PC-3 (cell line): Measurements from ENCODE around the gene TNS3. TPM values are rescaled to one million over a fixed set of nuclear protein-coding genes. Genes with fewer than 3 reads are reported as not detected.

Experiments
- ATAC-seq: fragments of 200-7000 bp; cut with Tn5 transposase; 2 replicates; pipeline ENCODE4 v1.9.1; 2020; ENCODE audit warnings: mild to moderate bottlenecking, moderate library complexity
- BruUV-seq: library from RNA; stranded (reverse); fragments of 400-500 nt; replicated peaks from 2 replicates; lab custom pipeline; 2021; lab: Mats Ljungman, UMichigan
- CTCF ChIA-PET: fragments of 300-600 bp; sonication (Branson Sonifier 250); formaldehyde crosslinking; loops from one replicate; lab custom pipeline; 2022; ENCODE audit warnings: antibody characterized with exemption; lab: Charles Lee
- POLR2A ChIA-PET: fragments of 300-600 bp; sonication (Branson Sonifier 250); formaldehyde crosslinking; loops from one replicate; lab custom pipeline; 2022; ENCODE audit warnings: antibody characterized with exemption; ENCODE audit not compliant: unreplicated experiment; lab: Charles Lee
- DNase-seq: peaks from one replicate; pipeline ENCODE4 v3.0.0-alpha.2; 2015
- H2AFZ ChIP-seq: fragments of 300-600 bp; sonication (generic); 2 replicates; pipeline ENCODE4 v1.6.0; 2016; ENCODE audit warnings: antibody characterized with exemption, low read length
- H3F3A ChIP-seq: fragments of 300-600 bp; sonication (generic); one replicate; pipeline ENCODE4 v1.6.0; 2017; ENCODE audit warnings: antibody characterized with exemption, low read length, control low read depth, mild to moderate bottlenecking; ENCODE audit not compliant: unreplicated experiment
- H3K27ac ChIP-seq: fragments of 300-600 bp; sonication (generic); 2 replicates; pipeline ENCODE4 v1.5.1; 2016; ENCODE audit warnings: mild to moderate bottlenecking, low read length
- H3K27me3 ChIP-seq: fragments of 300-600 bp; sonication (generic); 2 replicates; pipeline ENCODE4 v1.6.1; 2016; ENCODE audit warnings: low read length, mixed read lengths
- H3K36me3 ChIP-seq: fragments of 300-600 bp; sonication (generic); 2 replicates; pipeline ENCODE4 v1.6.1; 2016; ENCODE audit warnings: low read depth, mixed run types, low read length, mixed read lengths
- H3K4me1 ChIP-seq: fragments of 300-600 bp; sonication (generic); 2 replicates; pipeline ENCODE4 v1.5.1; 2016; ENCODE audit warnings: low read length; ENCODE audit not compliant: insufficient read depth
- H3K4me2 ChIP-seq: fragments of 300-600 bp; sonication (generic); 2 replicates; pipeline ENCODE4 v1.6.0; 2016; ENCODE audit warnings: low read length
- H3K4me3 ChIP-seq: fragments of 300-600 bp; sonication (generic); 2 replicates; pipeline ENCODE4 v1.5.1; 2016; ENCODE audit warnings: mild to moderate bottlenecking, low read length, mixed read lengths
- H3K79me2 ChIP-seq: fragments of 300-600 bp; sonication (generic); 2 replicates; pipeline ENCODE4 v1.6.1; 2017; ENCODE audit warnings: low read length, mixed read lengths
- H3K9ac ChIP-seq: fragments of 300-600 bp; sonication (generic); 2 replicates; pipeline ENCODE4 v1.6.0; 2016; ENCODE audit warnings: mild to moderate bottlenecking, low read length
- H3K9me2 ChIP-seq: fragments of 300-600 bp; sonication (generic); replicated peaks from 2 replicates; pipeline ENCODE4 v1.6.1; 2016; ENCODE audit warnings: mixed run types, low read length, mixed read lengths
- H3K9me3 ChIP-seq: fragments of 300-600 bp; sonication (generic); 2 replicates; pipeline ENCODE4 v1.6.1; 2016; ENCODE audit warnings: low read length, mixed read lengths
- H4K20me1 ChIP-seq: fragments of 300-600 bp; sonication (generic); 2 replicates; pipeline ENCODE4 v1.6.1; 2016; ENCODE audit warnings: low read length, mixed read lengths
- CTCF ChIP-seq: fragments of 300-600 bp; sonication (generic); conservative IDR thresholded peaks from 2 replicates; pipeline ENCODE4 v1.5.1; 2017; ENCODE audit warnings: antibody characterized with exemption, low read depth, mild to moderate bottlenecking, low read length
- EZH2 ChIP-seq: fragments of 300-600 bp; sonication (generic); IDR thresholded peaks from one replicate; pipeline ENCODE4 v1.6.1; 2017; ENCODE audit warnings: antibody characterized with exemption, mild to moderate bottlenecking, low read length; ENCODE audit not compliant: unreplicated experiment
- EZH2phosphoT487 ChIP-seq: fragments of 300-600 bp; sonication (generic); IDR thresholded peaks from 2 replicates; pipeline ENCODE4 v1.6.1; 2018; ENCODE audit warnings: mild to moderate bottlenecking, antibody characterized with exemption, low read length, borderline replicate concordance
- intact Hi-C: fragments of 100-400 bp; cut with micrococcal nuclease; formaldehyde crosslinking; loops from 2 replicates; pipeline ENCODE4 v1.9.0; 2023
- total RNA-seq: library from RNA; depleted of rRNA; stranded (reverse); fragments of >200 nt; gene quantifications from 2 replicates; pipeline ENCODE4 v1.2.3, GENCODE V29; 2014

TNS3 gene
- total RNA-seq, 1 experiment from 2014 or later: 72.3 TPM

GRCh38 chr7:47389171-47389922 is 192.6 kb downstream of the TNS3 start:
- ChIA-PET POLR2A (no interaction called here), CTCF (no interaction called here)
- TF ChIP-seq CTCF: no peak
- H3K79me2 ChIP-seq: peaks cover 2% of the 10 kb centered on the region; the same call in 1 of the 2 replicates
- no peaks in the 10 kb centered on the region for H3K27me3 ChIP-seq
- H2AFZ ChIP-seq: no peak overlapping the region
- no peak overlapping the region for H3K9ac ChIP-seq
- no peak overlapping the region for H3K4me3 ChIP-seq
- ATAC-seq (no peak), DNase-seq (no peak)
- H3K27ac ChIP-seq: no peak overlapping the region
- peaks cover 26% of the 10 kb centered on the region for H3K36me3 ChIP-seq
- no peaks in the 10 kb centered on the region for H4K20me1 ChIP-seq
- no peaks in the 10 kb centered on the region for H3F3A ChIP-seq
- H3K4me1 ChIP-seq: no peaks in the 10 kb centered on the region
- intact Hi-C loops: no loop called here
- BruUV-seq: no TSS peak
- H3K4me2 ChIP-seq: no peak overlapping the region
- H3K9me3 ChIP-seq: no peaks in the 10 kb centered on the region
- H3K9me2 ChIP-seq: no peaks in the 10 kb centered on the region

GRCh38 chr7:47387506-47387905 is 194.4 kb downstream of the TNS3 start:
- Histone ChIP-seq H3K9me3 (no peaks in the 10 kb centered on the region), H3K4me3 (no peak overlapping the region), H3K79me2 (peaks cover 2% of the 10 kb centered on the region; the same call in 1 of the 2 replicates), H2AFZ (no peak overlapping the region), H3K36me3 (peaks cover 22% of the 10 kb centered on the region), H3K27me3 (no peaks in the 10 kb centered on the region), H3K27ac (no peak overlapping the region), H4K20me1 (no peaks in the 10 kb centered on the region), H3K9me2 (no peaks in the 10 kb centered on the region), H3K4me2 (no peak overlapping the region), H3F3A (no peaks in the 10 kb centered on the region), H3K4me1 (no peaks in the 10 kb centered on the region), H3K9ac (no peak overlapping the region)
- intact Hi-C loops: no loop called here
- TF ChIP-seq EZH2phosphoT487 (no peak), EZH2 (no peak)
- ATAC-seq (no peak), DNase-seq (no peak)
- BruUV-seq: no TSS peak
- POLR2A ChIA-PET: no interaction called here
- CTCF ChIA-PET: no interaction called here

GRCh38 chr7:47386273-47386835 is 195.6 kb downstream of the TNS3 start:
- CTCF ChIA-PET: no interaction called here

More at GRCh38 chr7:47386273-47386835, 195.6 kb downstream of the TNS3 start:
- ATAC-seq (no peak), DNase-seq (no peak)
- no peaks in the 10 kb centered on the region for H3K9me3 ChIP-seq
- no peak overlapping the region for H3K4me3 ChIP-seq
- H3K9me2 ChIP-seq: no peaks in the 10 kb centered on the region
- intact Hi-C loops: no loop called here
- no peaks in the 10 kb centered on the region for H4K20me1 ChIP-seq
- peaks cover 2% of the 10 kb centered on the region; the same call in 1 of the 2 replicates for H3K79me2 ChIP-seq
- H3K36me3 ChIP-seq: peaks cover 22% of the 10 kb centered on the region
- no peaks in the 10 kb centered on the region for H3F3A ChIP-seq
- POLR2A ChIA-PET: no interaction called here
- H3K4me1 ChIP-seq: peaks cover 5% of the 10 kb centered on the region
- H3K27ac ChIP-seq: no peak overlapping the region
- H3K9ac ChIP-seq: no peak overlapping the region
- H3K27me3 ChIP-seq: no peaks in the 10 kb centered on the region
- no peak overlapping the region for H2AFZ ChIP-seq
- TF ChIP-seq CTCF (no peak), EZH2 (no peak), EZH2phosphoT487 (no peak)
- BruUV-seq: no TSS peak
- H3K4me2 ChIP-seq: no peak overlapping the region
